Measurements from ENCODE around the gene TSC2.
"Not testable (repeated sequence)": the region's sequence is repeated elsewhere in the genome, so short reads cannot be mapped to it uniquely, and the experiment has no call there.

Gene TSC2

GRCh38 chr16:2033909-2034695, 13.7 kb upstream of the TSC2 start:
- not testable (repeated sequence) for H3K4me1 Mint-ChIP-seq, DNase-seq, H3K27me3 Mint-ChIP-seq, ATAC-seq, H3K9me3 Mint-ChIP-seq
- H3K4me3 Mint-ChIP-seq = peak overlapping the region; percentile 42 to 74
- peak overlapping the region in 1 of 2 donors; percentile 89 for H3K27ac Mint-ChIP-seq

DNA sequence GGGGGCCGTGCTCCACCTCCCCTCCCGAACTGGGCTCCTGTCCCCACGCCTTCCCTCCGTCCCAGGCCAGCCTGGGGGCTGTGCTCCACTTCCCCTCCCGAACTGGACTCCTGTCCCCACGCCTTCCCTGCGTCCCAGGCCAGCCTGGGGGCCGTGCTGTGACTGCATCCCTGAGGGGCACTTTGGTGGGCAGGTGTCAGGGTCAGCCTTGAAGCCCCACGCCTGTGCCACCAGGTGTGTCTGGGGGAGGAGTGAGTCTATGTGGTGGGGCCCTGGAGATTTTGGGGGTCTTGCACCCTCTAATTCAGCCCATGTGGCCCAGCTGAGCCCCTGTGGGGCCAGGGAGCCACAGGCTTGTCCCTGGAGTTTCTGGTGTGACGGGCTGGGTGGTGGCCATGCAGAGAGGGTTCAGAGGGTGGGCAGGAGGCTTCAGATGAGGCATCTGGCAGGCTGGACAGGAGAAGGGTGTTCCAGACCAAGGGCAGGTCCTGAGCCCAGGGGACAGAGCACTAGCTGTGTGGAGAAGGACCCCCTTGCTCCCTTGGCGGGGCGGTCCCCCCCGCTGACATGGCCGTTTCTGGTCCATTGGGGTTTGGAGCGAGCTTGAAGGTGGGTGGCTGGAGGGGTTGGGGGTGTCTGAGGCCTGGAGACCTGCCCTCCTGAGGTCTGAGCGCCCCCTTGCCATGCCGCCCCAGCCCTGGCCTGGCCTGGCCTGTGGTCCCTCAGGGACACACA, 12.9 kb upstream of the TSC2 start:
- Mint-ChIP-seq H3K4me3 (no peak overlapping the region), H3K27me3 (no peaks in the 10 kb centered on the region), H3K4me1 (no peaks in the 10 kb centered on the region), H3K27ac (peak overlapping the region in 1 of 2 donors; percentile 42), H3K9me3 (no peaks in the 10 kb centered on the region)
- DNase-seq (no peak), ATAC-seq (no peak)

GRCh38 chr16:2035431-2036199, 12.2 kb upstream of the TSC2 start:
- no peaks in the 10 kb centered on the region for H3K4me1 Mint-ChIP-seq
- no peak for DNase-seq
- ATAC-seq = no peak
- H3K27me3 Mint-ChIP-seq = no peaks in the 10 kb centered on the region
- H3K9me3 Mint-ChIP-seq = no peaks in the 10 kb centered on the region
- no peak overlapping the region for H3K27ac Mint-ChIP-seq
- H3K4me3 Mint-ChIP-seq = no peak overlapping the region

- H3K27me3 Mint-ChIP-seq = no peaks in the 10 kb centered on the region
- no peaks in the 10 kb centered on the region for H3K9me3 Mint-ChIP-seq
- DNase-seq (no peak), ATAC-seq (no peak)
- no peak overlapping the region for H3K27ac Mint-ChIP-seq
- no peaks in the 10 kb centered on the region for H3K4me1 Mint-ChIP-seq
- H3K4me3 Mint-ChIP-seq = no peak overlapping the region
Measured at GRCh38 chr16:2036200-2036966, 11.4 kb upstream of the TSC2 start.

- DNase-seq (no peak), ATAC-seq (no peak)
- no peaks in the 10 kb centered on the region for H3K27me3 Mint-ChIP-seq
- H3K4me1 Mint-ChIP-seq = no peaks in the 10 kb centered on the region
- H3K9me3 Mint-ChIP-seq = no peaks in the 10 kb centered on the region
- H3K4me3 Mint-ChIP-seq = no peak overlapping the region
- H3K27ac Mint-ChIP-seq = no peak overlapping the region
Measured at GRCh38 chr16:2037115-2037514, 10.7 kb upstream of the TSC2 start.

DNA sequence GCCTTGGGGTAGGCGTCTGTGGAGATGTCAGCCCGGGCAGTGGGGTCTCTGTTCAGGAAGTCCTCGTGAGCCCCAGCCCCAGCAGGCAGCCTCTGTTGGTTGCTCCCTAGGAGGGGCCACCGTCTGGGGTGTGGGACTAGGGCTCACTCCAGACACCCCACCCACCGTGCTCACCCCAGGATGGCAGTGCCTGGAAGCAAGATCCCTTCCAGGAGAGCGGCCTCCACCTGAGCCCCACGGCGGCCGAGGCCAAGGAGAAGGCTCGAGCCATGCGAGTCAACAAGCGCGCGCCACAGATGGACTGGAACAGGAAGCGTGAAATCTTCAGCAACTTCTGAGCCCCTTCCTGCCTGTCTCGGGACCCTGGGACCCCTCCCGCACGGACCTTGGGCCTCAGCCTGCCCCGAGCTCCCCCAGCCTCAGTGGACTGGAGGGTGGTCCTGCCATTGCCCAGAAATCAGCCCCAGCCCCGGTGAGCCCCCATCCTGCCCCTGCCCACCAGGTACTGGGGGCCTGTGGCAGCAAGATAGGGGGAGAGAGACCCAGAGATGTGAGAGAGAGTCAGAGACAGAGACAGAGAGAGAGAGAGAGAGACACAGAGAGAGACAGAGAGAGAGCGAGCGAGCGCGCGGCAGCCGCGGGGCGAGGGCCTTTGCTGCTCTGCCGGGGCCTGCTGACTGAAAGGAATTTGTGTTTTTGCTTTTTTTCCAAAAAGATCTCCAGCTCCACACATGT, 10.0 kb upstream of the TSC2 start:
- no peaks in the 10 kb centered on the region for H3K4me1 Mint-ChIP-seq
- H3K27ac Mint-ChIP-seq = no peak overlapping the region
- DNase-seq = no peak
- no peak overlapping the region for H3K4me3 Mint-ChIP-seq
- ATAC-seq = no peak
- no peaks in the 10 kb centered on the region for H3K27me3 Mint-ChIP-seq
- H3K9me3 Mint-ChIP-seq = no peaks in the 10 kb centered on the region

- Mint-ChIP-seq H3K27me3 (no peaks in the 10 kb centered on the region), H3K27ac (no peak overlapping the region), H3K9me3 (no peaks in the 10 kb centered on the region), H3K4me3 (no peak overlapping the region), H3K4me1 (no peaks in the 10 kb centered on the region)
- DNase-seq (no peak), ATAC-seq (no peak)
Measured at GRCh38 chr16:2038382-2039231, 9.2 kb upstream of the TSC2 start.

DNA sequence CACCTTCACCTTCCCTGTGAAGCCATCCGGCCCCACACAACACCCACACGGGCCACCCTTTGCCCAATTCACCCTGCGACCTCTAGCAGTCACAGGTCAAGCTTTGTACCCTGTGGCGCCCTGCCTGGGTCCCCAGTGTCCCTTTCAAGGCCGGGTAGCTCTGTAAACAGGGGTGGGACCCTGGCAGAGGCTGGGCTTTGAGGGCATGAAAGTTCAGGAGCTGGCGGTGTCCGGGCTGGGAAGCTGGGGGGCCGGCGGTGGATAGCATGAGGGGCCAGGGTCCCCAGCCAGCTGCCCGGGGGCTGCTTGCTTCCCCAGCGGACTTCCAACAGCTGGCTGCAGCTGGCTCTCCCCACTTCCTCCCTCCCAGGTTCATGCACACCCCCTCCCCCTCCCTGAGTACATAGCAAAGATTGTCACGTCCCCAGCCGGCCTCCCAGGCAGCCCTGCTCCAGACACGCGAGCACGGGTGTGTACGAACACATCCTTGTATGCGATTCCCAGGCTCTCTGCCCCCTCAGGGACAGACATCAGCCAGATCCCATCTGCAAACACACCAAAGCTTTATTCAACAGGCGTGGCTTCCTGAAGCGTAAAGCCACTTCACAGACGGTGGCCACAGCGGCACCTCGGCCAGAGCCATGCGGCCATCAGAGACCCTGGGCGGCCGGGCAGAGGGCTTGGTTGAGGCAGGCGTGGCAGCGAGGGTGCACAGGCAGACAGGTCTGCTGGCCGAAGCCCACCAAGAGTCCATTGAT, 8.3 kb upstream of the TSC2 start:
- DNase-seq = no peak
- no peak for ATAC-seq
- no peak overlapping the region for H3K27ac Mint-ChIP-seq
- no peaks in the 10 kb centered on the region for H3K4me1 Mint-ChIP-seq
- H3K27me3 Mint-ChIP-seq = no peaks in the 10 kb centered on the region
- H3K4me3 Mint-ChIP-seq = no peak overlapping the region
- no peaks in the 10 kb centered on the region for H3K9me3 Mint-ChIP-seq

- no peak overlapping the region for H3K27ac Mint-ChIP-seq
- no peak for DNase-seq
Measured at GRCh38 chr16:2040041-2040786, 7.6 kb upstream of the TSC2 start.

GRCh38 chr16:2040787-2041522, 6.8 kb upstream of the TSC2 start:
- H3K9me3 Mint-ChIP-seq = no peaks in the 10 kb centered on the region
- H3K27ac Mint-ChIP-seq = peak overlapping the region in 1 of 2 donors; percentile 34
- H3K4me3 Mint-ChIP-seq = no peak overlapping the region
- DNase-seq (no peak), ATAC-seq (no peak)
- H3K27me3 Mint-ChIP-seq = no peaks in the 10 kb centered on the region
- no peaks in the 10 kb centered on the region for H3K4me1 Mint-ChIP-seq

More at GRCh38 chr16:2040041-2040786, 7.6 kb upstream of the TSC2 start:
- H3K9me3 Mint-ChIP-seq = no peaks in the 10 kb centered on the region
- no peak overlapping the region for H3K4me3 Mint-ChIP-seq
- no peaks in the 10 kb centered on the region for H3K4me1 Mint-ChIP-seq
- no peaks in the 10 kb centered on the region for H3K27me3 Mint-ChIP-seq
- ATAC-seq = no peak

DNA sequence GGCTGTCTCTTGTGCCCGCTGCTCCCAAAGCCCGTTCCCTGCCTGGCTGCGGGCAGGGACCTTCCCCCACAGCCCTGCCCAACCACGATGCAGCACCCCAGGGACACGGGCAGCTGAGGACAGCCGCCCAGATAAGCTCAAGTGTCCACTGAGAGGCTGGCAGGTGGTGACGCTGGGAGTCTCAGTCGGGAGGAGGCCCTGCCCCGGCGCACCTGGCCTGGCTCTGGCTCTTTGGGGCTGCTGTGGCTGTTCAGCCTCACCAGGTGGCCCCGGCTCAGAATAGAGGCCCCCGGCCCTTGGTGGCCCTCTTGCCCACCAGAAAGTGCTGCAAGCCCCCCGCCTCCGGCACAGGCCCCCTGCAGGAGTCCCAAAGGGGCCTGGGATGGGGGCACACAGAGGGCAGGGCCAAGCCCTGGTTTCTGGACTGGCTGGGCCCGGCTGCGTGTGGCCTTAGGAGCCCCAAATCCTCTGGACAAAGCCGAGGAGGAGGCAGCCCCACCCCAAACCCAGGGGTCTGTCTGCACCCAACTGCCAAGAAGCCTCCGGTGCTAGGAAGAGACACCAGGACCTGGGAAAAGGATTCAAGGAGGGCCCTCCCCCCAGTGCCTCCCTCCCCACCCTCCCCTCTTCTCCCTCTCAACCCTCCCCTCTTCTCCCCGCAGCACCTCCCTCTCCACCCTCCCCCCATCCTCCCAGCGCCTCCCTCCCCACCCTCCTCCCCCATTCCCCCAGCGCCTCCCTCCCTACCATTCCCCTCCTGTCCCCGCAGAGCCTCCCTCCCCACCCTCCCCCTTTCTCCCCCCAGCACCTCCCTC, 5.4 kb upstream of the TSC2 start:
- DNase-seq = no peak
- no peak for ATAC-seq
- H3K27me3 Mint-ChIP-seq = no peaks in the 10 kb centered on the region
- peaks cover 13% of the 10 kb centered on the region for H3K4me1 Mint-ChIP-seq
- H3K9me3 Mint-ChIP-seq = no peaks in the 10 kb centered on the region
- H3K27ac Mint-ChIP-seq = no peak overlapping the region
- no peak overlapping the region for H3K4me3 Mint-ChIP-seq

Data from stimulated activated naive CD8-positive, alpha-beta T cell treated with anti-CD3 and anti-CD28 coated beads, Interleukin-15, amount 100 ng/mL, for 72 hours (primary cell).